ENCODE results near the gene MRFAP1. TPM values are rescaled to one million over a fixed set of nuclear protein-coding genes. Genes with fewer than 3 reads are reported as not detected.

MRFAP1 gene
- 387 and 481 TPM in 2 replicates for total RNA-seq (2022)
- percentile 99 among the genes with signal in this experiment for Bru-seq, nascent RNA
- BruChase-seq, experiment 1, labeled RNA remaining after a 6-hour chase = percentile 100 among the genes with signal in this experiment
- percentile 100 among the genes with signal in this experiment for BruChase-seq, experiment 2, labeled RNA remaining after a 2-hour chase
- long read RNA-seq, transcript MRFAP1-202 (2 exons, 1,584 nt) = major isoform, 191 of 387 reads
- long read RNA-seq, transcript MRFAP1-201 (3 exons, 2,049 nt) = minor isoform, 183 of 387 reads
- long read RNA-seq, transcript MRFAP1-204 (1 exons, 1,982 nt) = minor isoform, 11 of 387 reads
- long read RNA-seq, partial matches to known transcripts = 0 of 387 reads
- long read RNA-seq, other reads (novel, unspliced or antisense) = 1 of 387 reads

DNA sequence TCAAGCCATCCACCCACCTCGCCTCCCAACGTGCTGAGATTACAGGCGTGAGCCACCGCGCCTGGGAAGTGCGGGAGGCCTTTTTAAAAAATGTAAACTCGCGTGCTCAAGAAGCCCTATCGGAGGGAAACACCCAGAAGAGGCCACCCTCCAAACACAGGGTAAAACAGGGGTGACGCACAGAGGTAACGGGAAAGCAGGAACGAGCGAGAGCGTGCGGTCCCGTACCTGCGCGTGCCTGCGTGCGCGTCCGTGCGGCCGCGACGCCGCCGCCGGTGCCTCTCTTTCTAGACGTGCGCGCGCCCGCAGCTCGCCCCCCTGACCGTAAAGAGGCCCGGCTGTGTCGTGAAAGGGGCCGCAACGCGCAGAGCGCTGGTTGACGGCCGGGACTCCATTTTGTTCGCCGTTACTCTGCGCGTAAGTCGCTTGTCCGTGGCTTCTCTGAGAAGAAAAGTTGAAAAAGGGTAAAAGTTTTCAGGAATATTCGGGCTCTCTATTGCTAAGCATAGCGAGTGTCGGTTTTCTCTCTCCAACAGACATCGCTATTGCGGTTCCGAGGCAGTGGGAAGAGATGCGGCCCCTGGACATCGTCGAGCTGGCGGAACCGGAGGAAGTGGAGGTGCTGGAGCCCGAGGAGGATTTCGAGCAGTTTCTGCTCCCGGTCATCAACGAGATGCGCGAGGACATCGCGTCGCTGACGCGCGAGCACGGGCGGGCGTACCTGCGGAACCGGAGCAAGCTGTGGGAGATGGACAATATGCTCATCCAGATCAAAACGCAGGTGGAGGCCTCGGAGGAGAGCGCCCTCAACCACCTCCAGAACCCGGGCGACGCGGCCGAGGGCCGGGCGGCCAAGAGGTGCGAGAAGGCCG is at the start of gene MRFAP1:
TSS of gene MRFAP1 (plus strand) at position 394 of the 872 bp plus-strand sequence. CDS start at position 572, 178 bp downstream.
- ChIA-PET POLR2A (interaction anchor here (0.5 to 7.7 kb wide), 23 partner anchors 9 to 1298 kb away, joined by 3 to 100 read pairs (median 4); partner anchors contain the start of genes BLOC1S4, MAN2B2, MRFAP1L1 and WFS1), CTCF (interaction anchor here (0.5 to 1.6 kb wide), 6 partner anchors 19 to 1162 kb away, joined by 3 to 7 read pairs (median 4); a partner anchor contains a TSS)
- peak within 1 kb of the TSS; percentile 95 for H3K27ac Mint-ChIP-seq (ENCODE audit: low read depth, unreplicated experiment)
- peak; percentile 95 for DNase-seq (ENCODE audit: unreplicated experiment)
- intact Hi-C loops (cut with micrococcal nuclease) = no loop called here
- no peaks in the 10 kb centered on the region for H3K9me3 Mint-ChIP-seq (ENCODE audit: unreplicated experiment)
- TF ChIP-seq, protein P1, sequence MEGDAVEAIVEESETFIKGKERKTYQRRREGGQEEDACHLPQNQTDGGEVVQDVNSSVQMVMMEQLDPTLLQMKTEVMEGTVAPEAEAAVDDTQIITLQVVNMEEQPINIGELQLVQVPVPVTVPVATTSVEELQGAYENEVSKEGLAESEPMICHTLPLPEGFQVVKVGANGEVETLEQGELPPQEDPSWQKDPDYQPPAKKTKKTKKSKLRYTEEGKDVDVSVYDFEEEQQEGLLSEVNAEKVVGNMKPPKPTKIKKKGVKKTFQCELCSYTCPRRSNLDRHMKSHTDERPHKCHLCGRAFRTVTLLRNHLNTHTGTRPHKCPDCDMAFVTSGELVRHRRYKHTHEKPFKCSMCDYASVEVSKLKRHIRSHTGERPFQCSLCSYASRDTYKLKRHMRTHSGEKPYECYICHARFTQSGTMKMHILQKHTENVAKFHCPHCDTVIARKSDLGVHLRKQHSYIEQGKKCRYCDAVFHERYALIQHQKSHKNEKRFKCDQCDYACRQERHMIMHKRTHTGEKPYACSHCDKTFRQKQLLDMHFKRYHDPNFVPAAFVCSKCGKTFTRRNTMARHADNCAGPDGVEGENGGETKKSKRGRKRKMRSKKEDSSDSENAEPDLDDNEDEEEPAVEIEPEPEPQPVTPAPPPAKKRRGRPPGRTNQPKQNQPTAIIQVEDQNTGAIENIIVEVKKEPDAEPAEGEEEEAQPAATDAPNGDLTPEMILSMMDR (IDR thresholded peaks at IDR 0.05; ENCODE audit: unreplicated experiment) = no peak
- peaks cover 49% of the 10 kb centered on the region for H3K36me3 Mint-ChIP-seq (ENCODE audit: insufficient read depth, unreplicated experiment)
- BruUV-seq (replicated peaks) = TSS peak; percentile 52
- peaks cover 24% of the 10 kb centered on the region for H3K4me1 Mint-ChIP-seq (ENCODE audit: insufficient read depth, unreplicated experiment)
- H3K4me3 Mint-ChIP-seq (ENCODE audit: unreplicated experiment) = peak within 1 kb of the TSS; percentile 99
- H3K27me3 Mint-ChIP-seq (ENCODE audit: insufficient read depth, unreplicated experiment) = no peaks in the 10 kb centered on the region

DNA sequence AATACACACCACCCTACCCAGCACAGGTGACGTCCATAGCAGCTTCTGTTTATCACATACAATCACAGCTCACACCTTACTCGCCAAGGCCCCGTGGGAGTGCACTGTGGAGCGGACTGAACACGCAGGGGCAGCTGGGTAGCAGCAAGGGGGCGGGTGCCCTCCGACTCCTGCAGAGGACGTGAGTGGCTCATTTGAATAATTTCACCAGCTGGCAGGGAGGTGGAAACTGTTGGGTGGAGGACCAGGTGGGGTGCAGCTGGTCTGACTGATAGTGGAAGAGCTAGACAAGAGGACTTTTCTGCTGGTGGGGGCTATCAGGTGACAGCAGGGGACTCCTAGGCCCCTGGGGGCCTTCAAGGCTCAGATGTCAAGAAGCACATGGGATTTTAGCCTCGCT is 49.2 kb upstream of the MRFAP1 start:
- intact Hi-C loops (cut with micrococcal nuclease) = no loop called here
- Mint-ChIP-seq H3K4me3 (ENCODE audit: unreplicated experiment) (no peak overlapping the region), H3K27ac (ENCODE audit: low read depth, unreplicated experiment) (no peak overlapping the region), H3K27me3 (ENCODE audit: insufficient read depth, unreplicated experiment) (no peaks in the 10 kb centered on the region), H3K4me1 (ENCODE audit: insufficient read depth, unreplicated experiment) (no peaks in the 10 kb centered on the region), H3K36me3 (ENCODE audit: insufficient read depth, unreplicated experiment) (no peaks in the 10 kb centered on the region), H3K9me3 (ENCODE audit: unreplicated experiment) (no peaks in the 10 kb centered on the region)
- no TSS peak for BruUV-seq (replicated peaks)
- ChIA-PET CTCF (interaction anchor here (0.7 kb wide), 1 partner anchor 15 kb away, joined by 3 read pairs; no protein-coding TSS in a partner anchor), POLR2A (interaction anchor here (0.7 kb wide), 1 partner anchor 1630 kb away, joined by 3 read pairs; no protein-coding TSS in a partner anchor)
- TF ChIP-seq, protein P1 (IDR thresholded peaks at IDR 0.05; ENCODE audit: unreplicated experiment) = no peak
- DNase-seq (ENCODE audit: unreplicated experiment) = no peak

DNA sequence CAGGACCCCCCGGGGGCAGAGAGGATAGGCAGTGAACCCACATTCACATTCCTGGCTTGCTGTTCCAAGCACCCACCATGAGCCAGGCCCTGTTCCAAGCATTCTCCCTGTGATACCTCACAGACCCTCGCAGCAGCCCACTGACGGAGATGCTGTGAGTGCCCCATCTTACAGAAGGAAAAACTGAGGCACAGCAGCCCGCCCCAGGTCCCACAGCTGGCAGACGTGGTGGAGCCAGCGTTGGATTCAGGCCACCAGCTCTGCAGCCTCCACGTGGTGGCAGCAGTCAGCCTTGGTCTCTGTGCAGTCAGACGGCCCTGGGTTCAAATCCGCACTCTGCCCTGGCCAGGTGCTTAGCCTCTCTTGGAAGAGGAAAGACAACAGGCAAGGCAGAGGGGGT is 48.7 kb upstream of the MRFAP1 start:
- Mint-ChIP-seq H3K4me1 (ENCODE audit: insufficient read depth, unreplicated experiment) (no peaks in the 10 kb centered on the region), H3K9me3 (ENCODE audit: unreplicated experiment) (no peaks in the 10 kb centered on the region), H3K27me3 (ENCODE audit: insufficient read depth, unreplicated experiment) (no peaks in the 10 kb centered on the region), H3K36me3 (ENCODE audit: insufficient read depth, unreplicated experiment) (no peaks in the 10 kb centered on the region), H3K27ac (ENCODE audit: low read depth, unreplicated experiment) (no peak overlapping the region), H3K4me3 (ENCODE audit: unreplicated experiment) (no peak overlapping the region)
- POLR2A ChIA-PET = interaction anchor here (0.7 to 1.1 kb wide), 2 partner anchors 17 to 1629 kb away, joined by 3 to 4 read pairs; partner anchors contain the start of gene MAN2B2
- CTCF ChIA-PET = interaction anchor here (0.7 kb wide), 1 partner anchor 15 kb away, joined by 3 read pairs; no protein-coding TSS in a partner anchor
- no TSS peak for BruUV-seq (replicated peaks)
- intact Hi-C loops (cut with micrococcal nuclease) = no loop called here
- no peak for DNase-seq (ENCODE audit: unreplicated experiment)
- TF ChIP-seq, protein P1 (IDR thresholded peaks at IDR 0.05; ENCODE audit: unreplicated experiment) = no peak
